Activated gamma-delta T cell (primary cell): ENCODE results near the gene FANCD2.
"Not testable (repeated sequence)": the region's sequence is repeated elsewhere in the genome, so short reads cannot be mapped to it uniquely, and the experiment has no call there.

Experiments used
- DNase-seq: peaks from one replicate; lab custom pipeline; 2025; lab: John Stamatoyannopoulos, UW

The FANCD2 gene

GRCh38 chr3:10015461-10015904 is 10.8 kb upstream of the FANCD2 start:
- DNase-seq: no peak

GRCh38 chr3:10017636-10018292 is 8.5 kb upstream of the FANCD2 start:
- no peak for DNase-seq

GRCh38 chr3:10018806-10019205 is 7.4 kb upstream of the FANCD2 start:
- DNase-seq: not testable (repeated sequence)

- no peak for DNase-seq
Measured at GRCh38 chr3:10019326-10019725, 6.9 kb upstream of the FANCD2 start.

- no peak for DNase-seq
Measured at GRCh38 chr3:10021856-10022775, 4.1 kb upstream of the FANCD2 start.

GRCh38 chr3:10023587-10024310 is 2.5 kb upstream of the FANCD2 start:
- no peak for DNase-seq

GRCh38 chr3:10025205-10026083 is 793 bp upstream of the FANCD2 start:
- no peak for DNase-seq

- DNase-seq: no peak
Measured at GRCh38 chr3:10041034-10041433, 14.8 kb downstream of the FANCD2 start.

- no peak for DNase-seq
Measured at GRCh38 chr3:10047876-10048275, 21.6 kb downstream of the FANCD2 start.

GRCh38 chr3:10053054-10053453 is 26.8 kb downstream of the FANCD2 start:
- DNase-seq: not testable (repeated sequence)

- DNase-seq: no peak
Measured at GRCh38 chr3:10055097-10055496, 28.9 kb downstream of the FANCD2 start.

- DNase-seq: not testable (repeated sequence)
Measured at GRCh38 chr3:10070077-10070476, 43.8 kb downstream of the FANCD2 start.

- no peak for DNase-seq
Measured at GRCh38 chr3:10074666-10075065, 48.4 kb downstream of the FANCD2 start.

- DNase-seq: no peak
Measured at GRCh38 chr3:10081871-10082270, 55.6 kb downstream of the FANCD2 start.

- no peak for DNase-seq
Measured at GRCh38 chr3:10085738-10086137, 59.5 kb downstream of the FANCD2 start.

GRCh38 chr3:10088256-10088655 is 62.0 kb downstream of the FANCD2 start:
- DNase-seq: no peak

- no peak for DNase-seq
Measured at GRCh38 chr3:10090179-10090578, 63.9 kb downstream of the FANCD2 start.

GRCh38 chr3:10090774-10091173 is 64.5 kb downstream of the FANCD2 start:
- DNase-seq: not testable (repeated sequence)

- not testable (repeated sequence) for DNase-seq
Measured at GRCh38 chr3:10091387-10091786, 65.2 kb downstream of the FANCD2 start.

GRCh38 chr3:10093678-10094077 is 67.4 kb downstream of the FANCD2 start:
- no peak for DNase-seq

GRCh38 chr3:10099041-10099440 is 72.8 kb downstream of the FANCD2 start:
- no peak for DNase-seq
